PFSK-1 (cell line): ENCODE results near the gene FRRS1L.

Source experiments
- POLR2AphosphoS5 ChIP-seq: IDR thresholded peaks from 2 replicates; pipeline ENCODE4 v1.6.1; 2012; ENCODE audit warnings: low read depth, mild to moderate bottlenecking, control low read depth, low read length, moderate library complexity
- REST ChIP-seq, 2 experiments: IDR thresholded peaks; 2 replicates each; pipeline versions ENCODE4 v1.6.1 to v1.8.0; 2011 to 2012; ENCODE audit warnings: low read depth in 2 of 2, low read length in 2 of 2, control low read depth in 1 of 2, inconsistent platforms in 1 of 2, mild to moderate bottlenecking in 1 of 2, moderate library complexity in 1 of 2; ENCODE audit not compliant: insufficient read depth in 1 of 2

DNA sequence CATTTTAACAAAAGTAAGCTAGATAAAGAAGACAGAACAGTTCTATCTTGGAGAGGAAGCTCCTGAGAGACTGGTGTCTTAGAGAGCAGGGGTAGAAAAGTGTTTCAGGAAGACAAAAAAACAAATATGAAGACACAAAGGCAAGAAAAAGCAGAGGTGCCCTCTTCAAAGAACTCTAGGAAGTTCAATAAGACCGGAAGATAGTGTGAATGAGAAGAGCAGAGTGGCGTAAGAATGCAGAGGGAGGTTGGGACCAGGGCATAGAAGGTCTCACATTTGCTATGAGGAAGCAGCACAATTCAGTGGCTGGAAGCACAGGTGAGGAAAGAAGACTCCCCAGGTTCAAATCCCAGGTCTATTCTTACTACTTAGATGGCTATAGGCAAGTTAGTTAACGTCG, 69.9 kb downstream of the FRRS1L start:
- TF ChIP-seq POLR2AphosphoS5 (no peak), REST (IDR thresholded peaks at IDR 0.05; ENCODE audit: insufficient read depth in 1 of 2, low read depth in 2 of 2, low read length in 2 of 2) (no peak)
